HG03342 (cell line): ENCODE results near the gene OXNAD1.

ENCODE experiments used
- ATAC-seq: cut with Tn5 transposase; IDR thresholded peaks from one replicate; pipeline ENCODE4 v1.9.1; 2021; ENCODE audit warnings: mild to moderate bottlenecking, moderate library complexity; ENCODE audit not compliant: unreplicated experiment

Gene OXNAD1

GRCh38 chr3:16264708-16265454 is at the start of gene OXNAD1, which contains the start of gene DPH3:
Gene OXNAD1 (plus strand): TSS chr3:16265212. CDS start chr3:16270953, 5,741 bp downstream.
Gene DPH3 (minus strand): TSS chr3:16264943. CDS start chr3:16264876, 67 bp downstream.
- peak; percentile 99 for ATAC-seq

GRCh38 chr3:16216373-16216935 is 48.6 kb upstream of the OXNAD1 start:
- no peak for ATAC-seq

- ATAC-seq = no peak
These were observed 45.2 kb upstream of the OXNAD1 start for GRCh38 chr3:16219777-16220176.

GRCh38 chr3:16221990-16222389 is 43.0 kb upstream of the OXNAD1 start:
- ATAC-seq = no peak

GRCh38 chr3:16222547-16222946 is 42.5 kb upstream of the OXNAD1 start:
- ATAC-seq = no peak

- no peak for ATAC-seq
These were observed 40.7 kb upstream of the OXNAD1 start for GRCh38 chr3:16224325-16224724.

GRCh38 chr3:16227566-16227965 is 37.4 kb upstream of the OXNAD1 start:
- ATAC-seq = no peak

GRCh38 chr3:16229681-16230080 is 35.3 kb upstream of the OXNAD1 start:
- no peak for ATAC-seq

- no peak for ATAC-seq
These were observed 33.0 kb upstream of the OXNAD1 start for GRCh38 chr3:16231983-16232382.

- no peak for ATAC-seq
These were observed 31.2 kb upstream of the OXNAD1 start for GRCh38 chr3:16233806-16234205.

- no peak for ATAC-seq
These were observed 30.7 kb upstream of the OXNAD1 start for GRCh38 chr3:16234281-16234680.

GRCh38 chr3:16236030-16236639 is 28.9 kb upstream of the OXNAD1 start:
- ATAC-seq = no peak

GRCh38 chr3:16236856-16237393 is 28.1 kb upstream of the OXNAD1 start:
- ATAC-seq = no peak

- ATAC-seq = no peak
These were observed 25.8 kb upstream of the OXNAD1 start for GRCh38 chr3:16239086-16239770.

- no peak for ATAC-seq
These were observed 25.2 kb upstream of the OXNAD1 start for GRCh38 chr3:16239780-16240179.

GRCh38 chr3:16240229-16241023 is 24.6 kb upstream of the OXNAD1 start:
- no peak for ATAC-seq

GRCh38 chr3:16241225-16241624 is 23.8 kb upstream of the OXNAD1 start:
- no peak for ATAC-seq

- ATAC-seq = no peak
These were observed 22.8 kb upstream of the OXNAD1 start for GRCh38 chr3:16242177-16242576.

- ATAC-seq = no peak
These were observed 21.1 kb upstream of the OXNAD1 start for GRCh38 chr3:16243706-16244490.

GRCh38 chr3:16245609-16246008 is 19.4 kb upstream of the OXNAD1 start:
- no peak for ATAC-seq
